Measurements from ENCODE around the gene GAGE1.

GAGE1 gene

GRCh38 chrX:49656533-49656932, 57.7 kb downstream of the GAGE1 start:
- H3K9me3 Mint-ChIP-seq: no peaks in the 10 kb centered on the region

More at GRCh38 chrX:49656533-49656932, 57.7 kb downstream of the GAGE1 start:
- Mint-ChIP-seq H3K27ac (no peak overlapping the region), H3K36me3 (ENCODE audit: low read depth) (no peaks in the 10 kb centered on the region), H3K27me3 (peaks cover 60% of the 10 kb centered on the region), H3K4me1 (ENCODE audit: low read depth) (no peaks in the 10 kb centered on the region), H3K4me3 (no peak overlapping the region)
- no peak for DNase-seq
